Natural killer cell (primary cell): ENCODE data around the gene VEGFB. TPM values are rescaled to one million over a fixed set of nuclear protein-coding genes. Genes with fewer than 3 reads are reported as not detected.

Source experiments
- ATAC-seq, 3 donors: fragments of 150-1000 bp in 2 of 3; fragments of 200-7000 bp in 1 of 3; cut with Tn5 transposase; 1 replicate in 1 of 3; 2 replicates in 2 of 3; pipeline ENCODE4 v1.10.0; 2021; ENCODE audit warnings: mild to moderate bottlenecking in 2 of 3, moderate library complexity in 2 of 3
- DNase-seq, 2 donors: peaks; one replicate each; pipeline versions ENCODE4 v3.0.0 to v3.0.0-alpha.2; 2013 to 2021; ENCODE audit warnings: mixed read lengths in 1 of 2
- H3K27ac ChIP-seq: one replicate; pipeline ENCODE4 v1.5.1; 2013; ENCODE audit warnings: mild to moderate bottlenecking, low read length
- H3K27me3 ChIP-seq: one replicate; pipeline ENCODE4 v1.6.1; 2013; ENCODE audit warnings: low read length; ENCODE audit not compliant: control insufficient read depth, insufficient read depth
- H3K36me3 ChIP-seq: one replicate; pipeline ENCODE4 v1.6.1; 2013; ENCODE audit warnings: low read length; ENCODE audit not compliant: control insufficient read depth, insufficient read depth
- H3K4me1 ChIP-seq: one replicate; pipeline ENCODE4 v1.6.1; 2013; ENCODE audit warnings: low read length; ENCODE audit not compliant: control insufficient read depth, insufficient read depth
- H3K4me3 ChIP-seq: one replicate; pipeline ENCODE4 v1.5.1; 2013; ENCODE audit warnings: low read length
- H3K9me3 ChIP-seq: one replicate; pipeline ENCODE4 v1.6.1; 2013; ENCODE audit warnings: low read length; ENCODE audit not compliant: control insufficient read depth, insufficient read depth
- H3K27ac Mint-ChIP-seq, 2 donors: one replicate each; pipeline ENCODE4 v1.8.0; 2022; ENCODE audit warnings: mild to moderate bottlenecking in 2 of 2, mixed read lengths in 2 of 2, moderate library complexity in 1 of 2
- H3K27me3 Mint-ChIP-seq, 2 donors: one replicate each; pipeline ENCODE4 v1.8.0; 2022; ENCODE audit warnings: low read depth in 2 of 2, mixed read lengths in 2 of 2
- H3K36me3 Mint-ChIP-seq: one replicate; pipeline ENCODE4 v1.8.0; 2022; ENCODE audit warnings: mixed read lengths
- H3K4me1 Mint-ChIP-seq, 2 donors: one replicate each; pipeline ENCODE4 v1.8.0; 2022; ENCODE audit warnings: mixed read lengths in 2 of 2
- H3K4me3 Mint-ChIP-seq: one replicate; pipeline ENCODE4 v1.8.0; 2022; ENCODE audit warnings: mild to moderate bottlenecking, moderate library complexity, mixed read lengths
- H3K9me3 Mint-ChIP-seq, 2 donors: one replicate each; pipeline ENCODE4 v1.8.0; 2022; ENCODE audit warnings: mixed read lengths in 2 of 2
- WGBS: methylation state at CpG from one replicate; pipeline ENCODE4 v1.1.7; 2013; ENCODE audit warnings: missing lambda C conversion rate; ENCODE audit not compliant: insufficient coverage; 5-methylcytosine and 5-hydroxymethylcytosine counted together
- intact Hi-C: fragments of 100-400 bp; cut with micrococcal nuclease; formaldehyde crosslinking; loops from one replicate; pipeline ENCODE4 v1.14.2; 2022
- total RNA-seq, 4 donors: library from RNA; stranded (reverse); fragments of 120-200 nt in 1 of 4; gene quantifications; one replicate each; pipeline versions ENCODE4 v1.2.3 to v1.2.4, GENCODE V29; 2013 to 2022
- TF ChIP-seq, protein P1 (sequence below): fragments of 200-600 bp; IDR thresholded peaks from one replicate; pipeline ENCODE4 v1.8.0; 2022; ENCODE audit warnings: antibody characterized with exemption

VEGFB gene
- total RNA-seq, 3 donors from 2014 or later (not counting 1 experiment from before 2014, with no cell fraction given) = 30.7 to 38.7 (median 37.3) TPM

DNA sequence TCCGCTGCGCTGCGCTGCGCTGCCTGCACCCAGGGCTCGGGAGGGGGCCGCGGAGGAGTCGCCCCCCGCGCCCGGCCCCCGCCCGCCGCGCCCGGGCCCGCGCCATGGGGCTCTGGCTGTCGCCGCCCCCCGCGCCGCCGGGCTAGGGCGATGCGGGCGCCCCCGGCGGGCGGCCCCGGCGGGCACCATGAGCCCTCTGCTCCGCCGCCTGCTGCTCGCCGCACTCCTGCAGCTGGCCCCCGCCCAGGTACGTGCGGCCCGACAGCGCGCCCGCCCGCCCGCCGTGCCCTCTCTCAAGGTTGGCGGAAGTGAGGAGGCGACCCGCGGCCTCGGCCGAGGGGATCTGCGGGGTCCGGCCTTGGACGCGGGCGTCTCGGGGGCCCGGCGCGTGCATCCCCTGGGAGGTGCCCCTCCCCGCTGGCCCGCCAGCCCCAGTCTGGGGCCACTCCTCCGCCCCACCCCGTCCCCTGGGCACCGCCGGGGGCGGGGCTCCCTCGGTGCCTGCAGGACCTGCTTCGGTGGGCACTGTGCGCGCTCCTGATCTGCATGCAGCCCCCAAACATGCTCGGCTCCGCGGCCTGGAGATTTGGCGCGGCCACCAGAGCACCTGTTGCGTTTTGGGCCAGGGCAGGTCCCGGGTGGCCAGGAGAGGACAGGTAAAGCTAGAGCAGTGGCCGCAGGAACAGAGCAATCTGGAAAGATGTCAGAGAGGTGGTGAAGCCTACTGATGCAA, 429 bp downstream of the VEGFB start:
- Mint-ChIP-seq H3K27me3 (no peaks in the 10 kb centered on the region), H3K4me3 (peak overlapping the region; percentile 84), H3K36me3 (no peaks in the 10 kb centered on the region), H3K4me1 (peaks cover 11 to 26% of the 10 kb centered on the region in 2 donors), H3K27ac (peak overlapping the region; percentile 59 to 71), H3K9me3 (no peaks in the 10 kb centered on the region)
- ATAC-seq (peak; percentile 55 to 67 (median 55)), DNase-seq (peak; percentile 55 to 81)
- TF ChIP-seq, protein P1, sequence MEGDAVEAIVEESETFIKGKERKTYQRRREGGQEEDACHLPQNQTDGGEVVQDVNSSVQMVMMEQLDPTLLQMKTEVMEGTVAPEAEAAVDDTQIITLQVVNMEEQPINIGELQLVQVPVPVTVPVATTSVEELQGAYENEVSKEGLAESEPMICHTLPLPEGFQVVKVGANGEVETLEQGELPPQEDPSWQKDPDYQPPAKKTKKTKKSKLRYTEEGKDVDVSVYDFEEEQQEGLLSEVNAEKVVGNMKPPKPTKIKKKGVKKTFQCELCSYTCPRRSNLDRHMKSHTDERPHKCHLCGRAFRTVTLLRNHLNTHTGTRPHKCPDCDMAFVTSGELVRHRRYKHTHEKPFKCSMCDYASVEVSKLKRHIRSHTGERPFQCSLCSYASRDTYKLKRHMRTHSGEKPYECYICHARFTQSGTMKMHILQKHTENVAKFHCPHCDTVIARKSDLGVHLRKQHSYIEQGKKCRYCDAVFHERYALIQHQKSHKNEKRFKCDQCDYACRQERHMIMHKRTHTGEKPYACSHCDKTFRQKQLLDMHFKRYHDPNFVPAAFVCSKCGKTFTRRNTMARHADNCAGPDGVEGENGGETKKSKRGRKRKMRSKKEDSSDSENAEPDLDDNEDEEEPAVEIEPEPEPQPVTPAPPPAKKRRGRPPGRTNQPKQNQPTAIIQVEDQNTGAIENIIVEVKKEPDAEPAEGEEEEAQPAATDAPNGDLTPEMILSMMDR = no peak
- intact Hi-C loops = no loop called here
- H3K27me3 ChIP-seq = no peaks in the 10 kb centered on the region
- no peaks in the 10 kb centered on the region for H3K9me3 ChIP-seq
- peak overlapping the region; percentile 53 for H3K4me3 ChIP-seq
- under 1% methylated on average over 80 of the region's 80 CpGs for WGBS
- H3K4me1 ChIP-seq = peaks cover 66% of the 10 kb centered on the region
- peaks cover 5% of the 10 kb centered on the region for H3K36me3 ChIP-seq
- H3K27ac ChIP-seq = peak overlapping the region; percentile 53

DNA sequence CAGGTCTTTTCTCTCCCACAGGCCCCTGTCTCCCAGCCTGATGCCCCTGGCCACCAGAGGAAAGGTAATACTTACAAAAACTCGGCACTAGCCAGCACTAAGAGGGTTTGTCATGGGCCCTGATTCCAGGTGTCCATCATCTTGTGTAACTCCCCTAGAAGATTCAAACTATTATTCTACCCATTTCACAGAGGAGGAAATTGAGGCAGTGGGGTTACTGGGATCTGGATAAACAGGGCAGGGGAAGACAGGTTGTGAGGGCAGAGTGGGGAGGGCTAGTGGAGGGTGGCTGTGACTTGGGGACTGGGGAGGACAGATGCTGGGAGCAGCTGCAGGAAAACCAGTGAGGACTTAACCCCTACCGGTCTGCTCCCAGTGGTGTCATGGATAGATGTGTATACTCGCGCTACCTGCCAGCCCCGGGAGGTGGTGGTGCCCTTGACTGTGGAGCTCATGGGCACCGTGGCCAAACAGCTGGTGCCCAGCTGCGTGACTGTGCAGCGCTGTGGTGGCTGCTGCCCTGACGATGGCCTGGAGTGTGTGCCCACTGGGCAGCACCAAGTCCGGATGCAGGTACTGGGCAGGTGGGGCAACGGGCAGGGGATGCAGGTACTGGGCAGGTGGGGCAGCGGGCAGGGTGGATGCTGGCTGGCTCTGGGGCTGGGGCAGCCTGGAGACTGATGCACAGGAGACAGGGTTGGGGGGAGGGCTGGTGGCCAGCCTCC, 1.2 kb downstream of the VEGFB start:
- Histone ChIP-seq H3K4me3 (peak overlapping the region; percentile 53), H3K27ac (peak overlapping the region; percentile 53), H3K4me1 (peaks cover 66% of the 10 kb centered on the region), H3K27me3 (no peaks in the 10 kb centered on the region), H3K9me3 (no peaks in the 10 kb centered on the region), H3K36me3 (peaks cover 5% of the 10 kb centered on the region)
- Mint-ChIP-seq H3K27ac (peak overlapping the region; percentile 59 to 71), H3K27me3 (no peaks in the 10 kb centered on the region), H3K4me1 (peaks cover 11 to 27% of the 10 kb centered on the region in 2 donors), H3K9me3 (no peaks in the 10 kb centered on the region), H3K4me3 (peak overlapping the region; percentile 84), H3K36me3 (no peaks in the 10 kb centered on the region)
- DNase-seq = no peak
- no peak for ATAC-seq
- WGBS = 95% methylated on average over 12 of the region's 12 CpGs
- TF ChIP-seq, protein P1 = no peak
- intact Hi-C loops = no loop called here

DNA sequence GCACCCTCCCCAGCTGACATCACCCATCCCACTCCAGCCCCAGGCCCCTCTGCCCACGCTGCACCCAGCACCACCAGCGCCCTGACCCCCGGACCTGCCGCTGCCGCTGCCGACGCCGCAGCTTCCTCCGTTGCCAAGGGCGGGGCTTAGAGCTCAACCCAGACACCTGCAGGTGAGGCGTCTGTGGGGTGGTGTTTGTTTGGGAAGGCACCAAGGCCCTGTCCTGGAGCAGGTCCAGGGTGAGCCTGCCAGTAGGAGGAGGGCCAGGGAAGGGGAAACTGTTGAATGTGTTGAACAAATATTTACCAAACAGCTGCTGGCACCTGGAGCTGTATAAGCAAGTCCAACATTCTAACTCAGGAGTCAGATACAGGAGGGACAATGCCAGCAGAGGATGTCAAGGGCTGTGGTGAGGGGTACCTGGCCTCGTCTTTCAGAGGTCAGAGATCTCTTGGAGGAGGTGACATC, 3.1 kb downstream of the VEGFB start:
- no peak for ATAC-seq
- WGBS = 92% methylated on average over 12 of the region's 12 CpGs
- H3K36me3 Mint-ChIP-seq = no peaks in the 10 kb centered on the region

More for the DNA sequence above, 3.1 kb downstream of the VEGFB start:
- no peaks in the 10 kb centered on the region for H3K27me3 Mint-ChIP-seq
- H3K4me1 Mint-ChIP-seq = peaks cover 13 to 43% of the 10 kb centered on the region in 2 donors
- H3K27ac Mint-ChIP-seq = peak overlapping the region in 1 of 2 donors; percentile 99
- no peaks in the 10 kb centered on the region for H3K27me3 ChIP-seq
- no peak overlapping the region for H3K4me3 ChIP-seq
- no peaks in the 10 kb centered on the region for H3K9me3 ChIP-seq
- peak overlapping the region; percentile 14 for H3K27ac ChIP-seq
- no peaks in the 10 kb centered on the region for H3K9me3 Mint-ChIP-seq
- TF ChIP-seq, protein P1 = no peak
- no peak overlapping the region for H3K4me3 Mint-ChIP-seq
- DNase-seq = no peak
- H3K36me3 ChIP-seq = peaks cover 5% of the 10 kb centered on the region
- intact Hi-C loops = no loop called here
- H3K4me1 ChIP-seq = peaks cover 60% of the 10 kb centered on the region
